ENCODE measurements around the gene RPGR.

RPGR gene

DNA sequence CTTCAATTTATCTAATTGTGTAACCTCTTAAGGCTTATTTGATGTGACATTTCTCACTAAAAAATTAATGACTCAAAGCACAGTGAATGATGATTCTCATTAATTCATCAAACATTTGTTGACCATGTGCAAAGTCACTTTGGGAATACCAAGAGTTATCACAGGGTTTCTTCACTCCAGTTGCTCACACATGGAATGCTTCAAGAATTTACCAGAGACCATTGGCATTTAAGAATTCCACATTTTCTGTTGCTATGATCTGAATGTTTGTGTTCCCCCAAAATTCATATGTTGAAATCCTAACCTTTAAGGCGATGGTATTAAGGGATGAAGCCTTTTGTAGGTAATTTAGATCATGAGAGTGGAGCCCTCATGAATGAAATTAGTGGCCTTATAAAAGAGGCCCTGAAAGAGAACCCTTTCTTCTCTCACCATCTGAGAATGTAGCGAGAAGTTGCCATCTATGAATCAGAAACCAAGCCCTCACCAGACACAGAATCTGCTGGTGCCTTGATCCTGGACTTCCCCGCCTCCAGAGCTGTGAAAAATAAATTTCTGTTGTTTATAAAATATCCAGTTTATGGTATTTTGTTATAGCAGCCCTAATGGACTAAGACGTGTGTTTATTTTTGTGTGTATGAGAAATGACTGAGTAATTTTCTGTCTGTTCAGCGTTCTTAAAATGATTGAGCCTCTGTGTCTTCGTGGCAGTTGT lies 90.3 kb downstream of the RPGR start:
- CTCF ChIA-PET: no interaction called here
- TF ChIP-seq, protein P1, sequence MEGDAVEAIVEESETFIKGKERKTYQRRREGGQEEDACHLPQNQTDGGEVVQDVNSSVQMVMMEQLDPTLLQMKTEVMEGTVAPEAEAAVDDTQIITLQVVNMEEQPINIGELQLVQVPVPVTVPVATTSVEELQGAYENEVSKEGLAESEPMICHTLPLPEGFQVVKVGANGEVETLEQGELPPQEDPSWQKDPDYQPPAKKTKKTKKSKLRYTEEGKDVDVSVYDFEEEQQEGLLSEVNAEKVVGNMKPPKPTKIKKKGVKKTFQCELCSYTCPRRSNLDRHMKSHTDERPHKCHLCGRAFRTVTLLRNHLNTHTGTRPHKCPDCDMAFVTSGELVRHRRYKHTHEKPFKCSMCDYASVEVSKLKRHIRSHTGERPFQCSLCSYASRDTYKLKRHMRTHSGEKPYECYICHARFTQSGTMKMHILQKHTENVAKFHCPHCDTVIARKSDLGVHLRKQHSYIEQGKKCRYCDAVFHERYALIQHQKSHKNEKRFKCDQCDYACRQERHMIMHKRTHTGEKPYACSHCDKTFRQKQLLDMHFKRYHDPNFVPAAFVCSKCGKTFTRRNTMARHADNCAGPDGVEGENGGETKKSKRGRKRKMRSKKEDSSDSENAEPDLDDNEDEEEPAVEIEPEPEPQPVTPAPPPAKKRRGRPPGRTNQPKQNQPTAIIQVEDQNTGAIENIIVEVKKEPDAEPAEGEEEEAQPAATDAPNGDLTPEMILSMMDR (IDR thresholded peaks at IDR 0.05; ENCODE audit: control extremely low read depth, extremely low read depth, low read depth, missing control alignments): no peak
- no peak for DNase-seq (ENCODE audit: extremely low spot score)
- POLR2A ChIA-PET: no interaction called here

DNA sequence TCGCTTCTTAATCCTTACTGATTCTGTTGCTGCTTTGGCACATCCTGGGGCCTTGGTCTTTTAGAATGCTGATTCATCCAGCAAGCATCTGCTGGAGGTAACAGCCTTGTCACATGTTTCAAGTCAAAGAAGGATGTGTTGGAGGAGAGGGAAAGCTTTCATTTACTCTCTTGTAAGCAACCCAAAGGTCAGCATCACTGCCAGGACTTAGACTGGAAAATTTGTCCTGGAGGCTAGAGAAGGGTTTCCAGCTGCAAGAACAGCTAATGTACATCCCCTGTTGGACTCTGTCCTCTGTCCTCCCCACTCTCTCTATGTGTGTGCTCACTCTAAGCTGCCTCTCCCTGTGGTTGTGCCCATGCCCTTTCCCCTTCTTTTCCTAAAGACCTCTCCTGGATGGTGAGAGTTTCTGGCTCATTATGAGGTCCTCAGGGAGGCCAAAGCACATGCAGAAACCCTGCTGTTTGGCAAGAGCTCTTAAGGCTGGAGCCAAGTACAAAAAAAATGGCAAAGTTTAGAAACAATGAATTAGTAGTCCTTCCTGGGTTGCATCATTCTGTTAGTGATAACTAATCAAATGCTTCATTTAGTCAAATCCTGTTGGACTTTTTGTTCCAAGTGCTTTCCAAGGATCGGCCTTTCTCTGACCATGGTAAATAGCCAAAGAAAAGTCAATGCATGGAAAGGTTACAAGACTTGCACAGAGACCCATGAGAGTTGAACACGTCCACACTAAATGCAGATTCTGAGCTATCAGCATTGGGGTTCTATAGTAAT lies 93.2 kb downstream of the RPGR start:
- TF ChIP-seq, protein P1 (IDR thresholded peaks at IDR 0.05; ENCODE audit: control extremely low read depth, extremely low read depth, low read depth, missing control alignments): no peak
- CTCF ChIA-PET: interaction anchor here (2.0 kb wide), 1 partner anchor 15 kb away, joined by 6 read pairs; no protein-coding TSS in a partner anchor
- POLR2A ChIA-PET: no interaction called here

DNA sequence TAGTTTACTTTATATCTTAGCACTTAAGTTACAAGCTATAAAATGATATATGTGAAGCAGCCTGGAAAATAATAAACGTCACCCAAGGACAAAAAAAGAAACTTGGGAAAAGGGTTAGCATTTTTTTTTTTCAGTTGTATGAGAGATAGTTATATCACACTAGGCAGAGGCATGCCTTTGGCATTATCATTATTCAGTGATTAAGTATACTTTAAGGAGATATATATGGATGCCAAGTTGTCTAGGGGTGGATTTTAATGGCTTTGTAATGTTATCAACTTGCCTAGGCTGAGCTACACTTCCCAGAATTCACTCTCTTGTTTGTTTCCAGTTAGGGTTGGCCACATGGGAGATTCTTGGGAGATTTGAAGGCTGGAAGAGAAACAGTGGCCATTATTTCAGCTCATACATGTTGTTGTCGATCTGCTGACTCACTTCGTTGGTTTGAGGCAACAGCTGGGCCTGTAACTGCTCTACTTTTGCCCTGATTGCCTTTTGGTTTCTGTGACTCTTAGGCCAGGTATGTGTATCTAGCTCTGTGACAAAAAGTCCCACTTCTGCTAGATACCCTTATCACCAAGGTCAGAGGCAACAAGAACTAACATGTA lies 95.1 kb downstream of the RPGR start:
- DNase-seq (ENCODE audit: extremely low spot score): no peak
- TF ChIP-seq, protein P1 (IDR thresholded peaks at IDR 0.05; ENCODE audit: control extremely low read depth, extremely low read depth, low read depth, missing control alignments): no peak
- ChIA-PET POLR2A (no interaction called here), CTCF (interaction anchor here (0.7 to 0.9 kb wide), 2 partner anchors 10 to 29 kb away, joined by 3 read pairs; no protein-coding TSS in a partner anchor)

More for the DNA sequence above, 93.2 kb downstream of the RPGR start:
- no peak for DNase-seq (ENCODE audit: extremely low spot score)

DNA sequence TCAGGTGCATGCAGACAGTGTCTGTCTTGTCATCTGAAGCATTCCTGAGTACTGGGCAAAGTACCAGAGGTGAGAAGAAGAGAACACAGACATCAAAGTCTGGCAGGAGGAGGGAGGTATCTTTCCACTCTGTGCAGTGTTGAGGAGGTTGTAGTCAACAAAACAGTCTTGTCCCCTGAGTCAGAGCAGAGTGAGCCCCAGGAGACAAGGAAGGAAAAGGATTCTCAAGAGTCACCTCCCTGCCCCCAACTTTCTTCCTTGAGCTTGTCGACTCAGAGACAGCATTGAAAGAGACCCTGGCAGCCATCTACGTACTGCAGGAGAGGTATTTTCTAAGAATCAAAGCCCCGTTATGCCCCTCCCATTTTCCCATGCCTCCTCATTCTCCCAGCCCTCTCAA lies 102.2 kb downstream of the RPGR start:
- POLR2A ChIA-PET: no interaction called here
- DNase-seq (ENCODE audit: extremely low spot score): no peak
- CTCF ChIA-PET: no interaction called here
- TF ChIP-seq, protein P1 (IDR thresholded peaks at IDR 0.05; ENCODE audit: control extremely low read depth, extremely low read depth, low read depth, missing control alignments): no peak

DNA sequence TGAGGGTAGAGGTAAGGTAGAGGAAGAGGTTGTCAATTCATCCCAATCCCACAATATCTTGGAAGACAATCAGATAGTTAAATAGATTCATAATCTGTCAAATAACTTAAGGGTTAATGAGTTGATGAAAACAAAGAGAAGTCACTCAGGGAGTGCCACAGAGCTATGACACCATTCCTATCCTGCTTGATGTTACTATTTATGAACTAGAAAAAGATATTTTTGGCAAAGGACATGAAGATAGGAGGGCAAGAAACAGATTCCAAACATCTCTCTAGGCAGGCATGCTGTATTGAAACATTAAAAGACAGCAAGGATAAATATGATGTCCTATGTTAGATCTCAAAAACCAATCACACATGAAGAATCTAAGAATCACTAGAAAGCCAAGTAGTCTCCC lies 103.1 kb downstream of the RPGR start:
- TF ChIP-seq, protein P1 (IDR thresholded peaks at IDR 0.05; ENCODE audit: control extremely low read depth, extremely low read depth, low read depth, missing control alignments): no peak
- POLR2A ChIA-PET: no interaction called here
- CTCF ChIA-PET: no interaction called here
- DNase-seq (ENCODE audit: extremely low spot score): no peak

DNA sequence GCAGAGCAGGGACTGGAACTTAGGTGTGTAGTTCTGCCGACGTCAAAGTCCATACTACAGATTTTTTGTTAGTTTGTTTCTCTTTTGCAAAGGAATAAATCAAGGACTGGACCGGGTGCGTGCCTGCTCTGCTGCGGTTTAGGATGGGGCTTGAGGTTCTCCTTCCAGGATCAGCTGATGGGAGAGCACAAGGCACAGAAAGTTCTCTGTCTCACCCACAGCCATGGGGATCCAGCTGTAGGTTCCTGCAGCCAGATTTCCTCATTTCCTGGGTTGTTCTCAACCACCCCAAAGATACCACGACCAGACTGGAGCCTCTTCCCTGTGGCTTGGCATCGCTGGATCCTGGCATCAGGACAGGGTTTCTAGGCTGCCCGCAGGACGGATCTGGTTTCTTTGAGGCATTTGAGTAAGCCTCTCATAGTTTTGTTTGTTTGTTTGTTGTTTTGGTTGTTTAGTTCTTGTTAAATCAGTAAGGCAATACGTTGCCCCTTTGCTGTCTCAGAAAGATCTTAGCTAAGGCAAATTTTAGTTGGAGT lies 105.8 kb downstream of the RPGR start:
- POLR2A ChIA-PET: no interaction called here
- CTCF ChIA-PET: interaction anchor here (1.5 to 2.9 kb wide), 3 partner anchors 14 to 106 kb away, joined by 3 to 12 read pairs (median 4); partner anchors contain the start of gene RPGR
- DNase-seq (ENCODE audit: extremely low spot score): no peak
- TF ChIP-seq, protein P1 (IDR thresholded peaks at IDR 0.05; ENCODE audit: control extremely low read depth, extremely low read depth, low read depth, missing control alignments): no peak
